MCF 10A (cell line): ENCODE measurements around the gene CDC42EP3. TPM values are rescaled to one million over a fixed set of nuclear protein-coding genes. Genes with fewer than 3 reads are reported as not detected.

Source experiments
- BruUV-seq: library from RNA; stranded (reverse); fragments of 400-500 nt; replicated peaks from 2 replicates; lab custom pipeline; 2021; lab: Mats Ljungman, UMichigan
- CTCF ChIA-PET: fragments of 300-600 bp; sonication (Branson Sonifier 250); formaldehyde crosslinking; extraction: SDS; loops from one replicate; lab custom pipeline; 2021; ENCODE audit warnings: antibody characterized with exemption, inconsistent platforms; lab: Yijun Ruan, JAX
- POLR2A ChIA-PET: fragments of 300-600, 350-650 bp; sonication (Branson Sonifier 250); formaldehyde crosslinking; extraction: SDS; loops from one replicate; lab custom pipeline; 2020; ENCODE audit warnings: antibody characterized with exemption, inconsistent platforms; lab: Yijun Ruan, JAX
- DNase-seq: peaks from one replicate; pipeline ENCODE4 v3.0.0-alpha.2; 2018; ENCODE audit not compliant: unreplicated experiment
- H3K27ac Mint-ChIP-seq: one replicate; pipeline ENCODE4 v1.8.0; 2022; ENCODE audit warnings: mild to moderate bottlenecking, low read depth, mixed read lengths; ENCODE audit not compliant: unreplicated experiment
- H3K27me3 Mint-ChIP-seq: one replicate; pipeline ENCODE4 v1.8.0; 2022; ENCODE audit warnings: mixed read lengths; ENCODE audit not compliant: insufficient read depth, unreplicated experiment
- H3K36me3 Mint-ChIP-seq: one replicate; pipeline ENCODE4 v1.8.0; 2022; ENCODE audit warnings: mild to moderate bottlenecking, moderate library complexity, mixed read lengths; ENCODE audit not compliant: insufficient read depth, unreplicated experiment
- H3K4me1 Mint-ChIP-seq: one replicate; pipeline ENCODE4 v1.8.0; 2022; ENCODE audit warnings: mixed read lengths; ENCODE audit not compliant: insufficient read depth, unreplicated experiment
- H3K4me3 Mint-ChIP-seq: one replicate; pipeline ENCODE4 v1.8.0; 2022; ENCODE audit warnings: mild to moderate bottlenecking, moderate library complexity, mixed read lengths; ENCODE audit not compliant: unreplicated experiment
- H3K9me3 Mint-ChIP-seq: one replicate; pipeline ENCODE4 v1.8.0; 2022; ENCODE audit warnings: mixed read lengths; ENCODE audit not compliant: unreplicated experiment
- intact Hi-C: fragments of 100-400 bp; cut with micrococcal nuclease; formaldehyde crosslinking; loops from 2 replicates; pipeline ENCODE4 v1.14.1; 2022
- total RNA-seq: library from RNA; stranded (reverse); gene quantifications from 2 replicates; pipeline ENCODE4 v1.2.3, GENCODE V29; 2022
- TF ChIP-seq, protein P1 (sequence below): fragments of 200-600 bp; IDR thresholded peaks from one replicate; pipeline ENCODE4 v1.8.0; 2022; ENCODE audit warnings: antibody characterized with exemption, mild to moderate bottlenecking; ENCODE audit not compliant: unreplicated experiment

Gene CDC42EP3
- total RNA-seq, 1 experiment from 2014 or later, result 61.3 TPM

DNA sequence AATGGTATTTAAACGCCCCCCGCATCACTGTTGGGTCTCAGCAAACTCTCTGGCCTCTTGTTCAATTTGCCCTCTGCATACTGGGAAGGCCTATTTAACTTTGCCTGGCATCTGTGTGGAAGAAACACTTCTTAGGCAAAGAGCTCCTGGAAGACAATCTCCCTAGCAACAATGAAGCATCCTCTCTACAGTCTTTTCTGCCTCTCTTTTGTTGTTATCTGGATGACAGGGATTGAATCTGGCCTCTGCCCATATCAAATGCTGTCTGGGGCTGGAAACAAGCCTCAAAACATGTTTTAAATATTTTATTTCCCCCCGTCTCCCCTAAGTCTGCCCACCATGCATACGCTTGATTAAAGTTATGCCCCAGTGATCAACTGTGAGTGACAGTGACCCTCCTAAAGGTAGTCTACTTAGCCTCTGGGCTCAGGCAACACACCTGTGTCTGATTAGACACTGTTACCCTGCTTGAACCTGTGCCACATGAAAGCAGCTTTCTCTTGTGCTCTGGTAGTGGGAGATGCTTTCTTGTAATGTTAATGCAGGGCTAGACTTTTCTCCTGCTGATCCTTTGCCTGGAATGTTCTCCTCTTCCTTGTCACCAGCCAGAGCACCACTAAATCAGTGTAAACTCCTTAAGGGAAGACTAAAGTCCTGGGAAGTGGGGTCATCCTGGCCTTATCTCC, 34.9 kb downstream of the CDC42EP3 start:
- Mint-ChIP-seq H3K36me3 (peaks cover 16% of the 10 kb centered on the region), H3K27ac (peak overlapping the region; percentile 75), H3K4me3 (no peak overlapping the region), H3K4me1 (peaks cover 33% of the 10 kb centered on the region), H3K9me3 (no peaks in the 10 kb centered on the region), H3K27me3 (no peaks in the 10 kb centered on the region)
- ChIA-PET CTCF (interaction anchor here (0.8 to 1.7 kb wide), 2 partner anchors 12 to 375 kb away, joined by 3 to 4 read pairs; no protein-coding TSS in a partner anchor), POLR2A (interaction anchor here (0.7 to 1.7 kb wide), 2 partner anchors 18 to 46 kb away, joined by 3 to 5 read pairs; no protein-coding TSS in a partner anchor)
- BruUV-seq, result no TSS peak
- TF ChIP-seq, protein P1, sequence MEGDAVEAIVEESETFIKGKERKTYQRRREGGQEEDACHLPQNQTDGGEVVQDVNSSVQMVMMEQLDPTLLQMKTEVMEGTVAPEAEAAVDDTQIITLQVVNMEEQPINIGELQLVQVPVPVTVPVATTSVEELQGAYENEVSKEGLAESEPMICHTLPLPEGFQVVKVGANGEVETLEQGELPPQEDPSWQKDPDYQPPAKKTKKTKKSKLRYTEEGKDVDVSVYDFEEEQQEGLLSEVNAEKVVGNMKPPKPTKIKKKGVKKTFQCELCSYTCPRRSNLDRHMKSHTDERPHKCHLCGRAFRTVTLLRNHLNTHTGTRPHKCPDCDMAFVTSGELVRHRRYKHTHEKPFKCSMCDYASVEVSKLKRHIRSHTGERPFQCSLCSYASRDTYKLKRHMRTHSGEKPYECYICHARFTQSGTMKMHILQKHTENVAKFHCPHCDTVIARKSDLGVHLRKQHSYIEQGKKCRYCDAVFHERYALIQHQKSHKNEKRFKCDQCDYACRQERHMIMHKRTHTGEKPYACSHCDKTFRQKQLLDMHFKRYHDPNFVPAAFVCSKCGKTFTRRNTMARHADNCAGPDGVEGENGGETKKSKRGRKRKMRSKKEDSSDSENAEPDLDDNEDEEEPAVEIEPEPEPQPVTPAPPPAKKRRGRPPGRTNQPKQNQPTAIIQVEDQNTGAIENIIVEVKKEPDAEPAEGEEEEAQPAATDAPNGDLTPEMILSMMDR, result no peak
- intact Hi-C loops, result no loop called here
- DNase-seq, result no peak

DNA sequence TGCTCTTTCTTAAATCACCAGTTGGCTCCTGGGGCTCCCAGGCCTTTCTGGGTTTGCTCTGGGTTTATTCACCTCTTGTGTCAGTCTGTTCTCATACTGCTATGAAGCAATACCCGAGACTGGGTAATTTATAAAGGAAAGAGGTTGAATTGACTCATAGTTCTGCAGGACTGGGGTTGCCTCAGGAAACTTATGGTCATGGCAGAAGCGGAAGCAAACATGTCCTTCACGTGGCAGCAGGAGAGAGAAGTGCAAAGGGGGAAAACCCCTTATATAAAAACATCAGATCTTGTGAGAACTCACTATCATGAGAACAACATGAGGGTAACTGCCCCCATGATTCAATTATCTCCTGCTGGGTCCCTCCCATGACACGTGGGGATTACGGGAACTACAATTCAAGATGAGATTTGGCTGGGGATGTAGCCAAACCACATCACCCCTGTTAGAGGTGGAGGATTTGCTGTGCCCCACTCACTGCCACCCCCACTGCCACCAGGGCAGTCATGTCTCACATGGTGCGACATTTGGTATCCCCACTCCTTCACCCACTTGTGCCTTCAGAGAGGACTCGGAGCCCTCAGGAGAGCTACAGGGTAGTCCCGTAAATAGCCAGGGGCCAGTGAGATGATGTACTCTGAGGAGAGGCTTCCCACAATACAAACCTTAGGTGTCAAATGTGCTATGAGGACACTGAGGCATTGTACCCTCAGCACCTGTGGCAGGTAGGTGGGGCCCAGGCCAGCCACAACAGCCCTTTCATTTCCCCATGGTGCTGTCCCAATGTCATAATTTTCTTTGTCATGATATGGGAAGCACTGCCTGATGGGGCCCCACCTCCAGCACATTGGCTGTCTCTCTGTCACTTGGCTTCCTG, 35.7 kb downstream of the CDC42EP3 start:
- peak; percentile 92 for DNase-seq
- BruUV-seq, result no TSS peak

DNA sequence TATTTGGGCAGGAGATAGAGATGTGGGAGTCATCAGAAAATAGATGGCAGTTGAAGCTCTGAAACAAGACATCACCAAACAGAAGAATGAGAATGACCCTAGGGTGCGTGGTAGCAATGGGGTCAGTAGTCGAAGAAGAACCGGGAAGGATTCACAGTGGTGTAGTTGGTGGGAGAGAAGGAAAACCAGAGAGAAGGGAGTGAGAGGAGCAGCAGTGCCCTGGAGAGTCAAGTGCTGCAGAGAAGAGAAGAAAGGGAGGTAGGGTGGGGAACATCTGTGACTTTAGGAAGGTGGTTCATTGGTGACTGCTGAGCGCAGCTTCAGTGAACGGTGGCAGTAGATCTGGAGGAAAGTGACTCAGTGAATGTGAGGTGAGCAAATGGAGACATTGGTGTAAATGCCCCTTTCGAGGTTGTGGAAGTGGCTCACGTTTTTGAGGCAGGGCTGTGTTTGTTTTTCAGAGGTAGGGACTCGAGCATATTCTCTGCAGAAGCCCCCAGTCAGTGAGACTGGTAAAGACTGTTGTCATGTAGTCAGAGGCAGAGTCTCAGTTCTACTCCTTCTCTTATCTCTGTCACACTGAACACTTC, 36.4 kb downstream of the CDC42EP3 start:
- no TSS peak for BruUV-seq

More for the DNA sequence above, 35.7 kb downstream of the CDC42EP3 start:
- intact Hi-C loops, result loop anchor here (1.0 kb wide), 1 partner anchor 74 kb away; no protein-coding TSS in a partner anchor
- Mint-ChIP-seq H3K4me3 (no peak overlapping the region), H3K9me3 (no peaks in the 10 kb centered on the region), H3K27ac (peak overlapping the region; percentile 75), H3K4me1 (peaks cover 38% of the 10 kb centered on the region), H3K27me3 (no peaks in the 10 kb centered on the region), H3K36me3 (peaks cover 11% of the 10 kb centered on the region)
- POLR2A ChIA-PET, result interaction anchor here (0.7 to 1.7 kb wide), 2 partner anchors 19 to 46 kb away, joined by 3 to 5 read pairs; no protein-coding TSS in a partner anchor
- TF ChIP-seq, protein P1, result no peak
- CTCF ChIA-PET, result interaction anchor here (0.8 to 1.7 kb wide), 2 partner anchors 13 to 374 kb away, joined by 3 to 4 read pairs; no protein-coding TSS in a partner anchor

More for the DNA sequence above, 36.4 kb downstream of the CDC42EP3 start:
- no peak for DNase-seq
- no peaks in the 10 kb centered on the region for H3K9me3 Mint-ChIP-seq
- H3K4me3 Mint-ChIP-seq, result no peak overlapping the region
- peaks cover 3% of the 10 kb centered on the region for H3K36me3 Mint-ChIP-seq
- TF ChIP-seq, protein P1, result no peak
- H3K4me1 Mint-ChIP-seq, result peaks cover 45% of the 10 kb centered on the region
- no peaks in the 10 kb centered on the region for H3K27me3 Mint-ChIP-seq
- intact Hi-C loops, result loop anchor here (1.0 kb wide), 1 partner anchor 74 kb away; no protein-coding TSS in a partner anchor
- H3K27ac Mint-ChIP-seq, result peak overlapping the region; percentile 75
- ChIA-PET CTCF (no interaction called here), POLR2A (interaction anchor here (0.6 to 1.0 kb wide), 4 partner anchors 12 to 1395 kb away, joined by 3 read pairs; no protein-coding TSS in a partner anchor)
